GM19238 (cell line): ENCODE data around the gene NOL12.
"Not testable (repeated sequence)": the region's sequence is repeated elsewhere in the genome, so short reads cannot be mapped to it uniquely, and the experiment has no call there.

Experiments
- DNase-seq: peaks from one replicate; pipeline ENCODE4 v3.0.0; 2011; ENCODE audit warnings: low spot score; ENCODE audit not compliant: insufficient read length

The NOL12 gene

DNA sequence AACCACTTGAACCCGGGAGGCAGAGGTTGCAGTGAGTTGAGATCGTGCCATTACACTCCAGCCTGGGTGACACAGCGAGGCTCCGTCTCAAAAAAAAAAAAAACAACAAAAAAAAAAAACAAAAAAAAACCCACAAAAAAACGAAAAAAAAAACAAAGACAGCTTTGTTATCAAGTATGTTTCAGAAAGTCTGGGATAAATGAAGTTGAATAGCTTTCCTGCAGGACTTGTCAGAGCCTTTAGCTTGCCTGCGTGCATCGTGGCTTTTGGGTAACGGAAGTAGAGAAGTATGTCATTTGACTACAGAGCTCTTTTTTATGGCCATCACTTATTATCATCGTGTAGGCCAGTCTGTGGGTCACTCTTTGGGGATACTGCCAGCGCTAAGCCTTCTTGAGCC is 25.3 kb downstream of the NOL12 start:
- DNase-seq: no peak

DNA sequence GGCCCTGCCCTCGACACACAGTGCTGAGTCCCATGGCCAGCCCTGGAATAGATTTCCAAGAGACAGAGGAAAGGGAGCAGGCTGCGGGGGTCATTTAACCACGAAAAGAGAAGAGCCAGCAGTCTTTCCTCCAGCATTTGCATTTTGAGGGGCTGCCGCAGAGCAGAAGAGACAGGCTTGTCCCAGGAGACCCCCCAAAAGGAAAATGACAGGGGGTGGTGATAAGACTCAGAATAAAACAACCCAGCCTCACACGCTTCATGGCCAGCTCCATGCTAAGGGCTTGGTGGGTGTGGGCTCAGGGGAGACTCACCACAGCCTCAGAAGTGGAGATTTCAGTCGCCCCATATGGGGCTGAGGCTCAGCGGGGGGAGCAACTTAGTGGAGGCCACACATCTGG is 27.6 kb downstream of the NOL12 start:
- no peak for DNase-seq

DNA sequence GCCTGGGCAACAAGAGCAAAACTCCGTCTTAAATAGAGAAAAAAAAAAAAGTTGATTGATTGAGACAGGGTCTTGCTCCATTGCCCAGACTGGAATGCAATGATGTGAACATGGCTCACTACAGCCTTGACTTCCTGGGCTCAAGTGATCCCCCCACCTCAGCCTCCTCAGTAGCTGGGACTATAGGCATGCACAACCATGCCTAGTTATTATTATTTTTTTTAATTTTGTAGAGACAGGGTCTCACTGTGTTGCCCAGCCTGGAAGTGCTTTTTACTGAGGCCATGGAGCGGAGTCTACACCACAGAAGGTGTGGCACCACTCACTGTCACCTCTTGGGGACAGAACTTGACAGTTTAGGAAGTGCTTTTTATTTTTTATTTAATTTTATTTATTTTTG is 28.5 kb downstream of the NOL12 start:
- DNase-seq: no peak

DNA sequence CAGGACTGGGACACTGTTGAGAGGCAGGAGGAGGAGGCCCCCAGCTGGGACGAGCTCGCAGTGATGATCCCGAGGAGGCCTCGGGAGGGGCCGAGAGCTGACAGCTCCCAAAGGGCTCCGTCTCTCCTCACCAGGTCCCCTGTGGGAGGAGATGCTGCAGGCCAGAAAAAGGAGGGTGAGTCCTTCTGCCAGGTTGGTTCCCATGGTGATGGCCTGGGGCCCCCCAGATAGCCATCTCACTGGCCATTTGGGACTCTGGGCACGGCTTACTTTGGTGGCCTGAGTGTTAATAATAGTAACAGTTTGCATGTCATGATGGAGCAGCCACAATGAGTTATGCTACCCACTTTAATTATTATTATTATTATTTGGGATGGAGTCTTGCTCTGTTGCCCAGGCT is 29.6 kb downstream of the NOL12 start:
- DNase-seq: no peak

DNA sequence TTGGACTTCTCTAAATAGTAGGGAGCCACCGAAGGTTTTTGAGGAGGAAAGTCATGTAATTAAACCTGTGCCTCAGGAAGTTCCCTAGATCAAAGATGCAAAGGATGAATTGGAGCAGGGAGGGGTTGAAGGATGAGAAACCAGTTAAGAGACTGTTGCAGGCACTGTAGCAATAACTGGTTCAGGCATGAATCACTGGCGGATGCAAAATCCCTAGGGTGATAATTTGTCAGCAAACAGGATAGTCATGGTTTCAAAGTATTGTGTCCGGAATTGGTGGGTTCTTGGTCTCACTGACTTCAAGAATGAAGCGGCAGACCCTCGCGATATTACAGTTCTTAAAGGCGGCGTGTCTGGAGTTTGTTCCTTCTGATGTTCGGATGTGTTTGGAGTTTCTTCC is 30.6 kb downstream of the NOL12 start:
- no peak for DNase-seq

DNA sequence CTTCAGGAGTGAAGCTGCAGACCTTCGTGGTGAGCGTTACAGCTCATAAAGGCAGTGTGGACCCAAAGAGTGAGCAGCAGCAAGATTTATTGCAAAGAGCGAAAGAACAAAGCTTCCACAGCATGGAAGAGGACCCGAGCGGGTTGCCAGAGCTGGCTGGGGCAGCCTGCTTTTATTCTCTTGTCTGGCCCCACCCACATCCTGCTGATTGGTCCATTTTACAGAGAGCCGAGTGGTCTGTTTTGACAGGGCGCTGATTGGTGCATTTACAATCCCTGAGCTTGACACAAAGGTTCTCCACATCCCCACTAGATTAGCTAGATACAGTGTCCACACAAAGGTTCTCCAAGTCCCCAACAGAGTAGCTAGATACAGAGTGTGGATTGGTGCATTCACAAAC is 31.1 kb downstream of the NOL12 start:
- DNase-seq: not testable (repeated sequence)

DNA sequence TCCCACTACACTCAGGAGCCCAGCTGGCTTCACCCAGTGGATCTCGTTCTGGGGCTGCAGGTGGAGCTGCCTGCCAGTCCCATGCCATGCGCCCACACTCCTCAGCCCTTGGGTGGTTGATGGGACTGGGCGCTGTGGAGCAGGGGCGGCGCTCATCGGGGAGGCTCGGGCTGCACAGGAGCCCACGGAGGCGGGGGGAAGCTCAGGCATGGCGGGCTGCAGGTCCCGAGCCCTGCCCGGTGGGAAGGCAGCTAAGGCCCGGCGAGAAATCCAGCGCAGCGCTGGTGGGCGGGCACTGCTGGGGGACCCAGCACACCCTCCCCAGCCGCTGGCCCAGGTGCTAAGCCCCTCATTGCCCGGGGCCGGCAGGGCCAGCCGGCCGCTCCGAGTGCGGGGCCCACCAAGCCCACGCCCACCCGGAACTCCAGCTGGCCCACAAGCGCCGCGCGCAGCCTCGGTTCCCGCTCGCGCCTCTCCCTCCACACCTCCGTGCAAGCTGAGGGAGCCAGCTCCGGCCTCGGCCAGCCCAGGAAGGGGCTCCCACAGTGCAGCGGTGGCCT is 31.7 kb downstream of the NOL12 start:
- not testable (repeated sequence) for DNase-seq

DNA sequence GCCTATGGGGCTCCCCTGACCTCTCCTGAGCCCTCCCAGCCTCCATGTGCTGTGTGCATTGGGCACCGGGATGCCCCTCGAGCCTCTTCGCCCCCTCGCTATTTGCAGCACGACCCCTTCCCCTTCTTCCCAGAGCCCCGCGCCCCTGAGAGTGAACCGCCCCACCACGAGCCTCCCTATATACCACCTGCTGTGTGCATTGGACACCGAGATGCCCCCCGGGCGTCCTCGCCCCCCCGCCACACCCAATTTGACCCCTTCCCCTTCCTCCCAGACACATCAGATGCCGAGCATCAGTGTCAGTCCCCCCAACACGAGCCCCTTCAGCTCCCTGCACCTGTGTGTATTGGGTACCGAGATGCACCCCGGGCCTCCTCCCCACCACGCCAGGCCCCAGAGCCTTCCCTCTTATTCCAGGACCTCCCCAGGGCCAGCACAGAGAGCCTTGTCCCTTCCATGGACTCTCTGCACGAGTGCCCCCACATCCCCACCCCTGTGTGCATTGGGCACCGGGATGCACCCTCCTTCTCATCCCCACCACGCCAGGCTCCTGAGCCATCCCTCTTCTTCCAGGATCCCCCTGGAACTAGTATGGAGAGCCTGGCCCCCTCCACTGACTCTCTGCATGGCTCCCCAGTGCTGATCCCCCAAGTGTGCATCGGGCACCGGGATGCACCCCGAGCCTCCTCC is 39.6 kb downstream of the NOL12 start:
- DNase-seq: no peak

DNA sequence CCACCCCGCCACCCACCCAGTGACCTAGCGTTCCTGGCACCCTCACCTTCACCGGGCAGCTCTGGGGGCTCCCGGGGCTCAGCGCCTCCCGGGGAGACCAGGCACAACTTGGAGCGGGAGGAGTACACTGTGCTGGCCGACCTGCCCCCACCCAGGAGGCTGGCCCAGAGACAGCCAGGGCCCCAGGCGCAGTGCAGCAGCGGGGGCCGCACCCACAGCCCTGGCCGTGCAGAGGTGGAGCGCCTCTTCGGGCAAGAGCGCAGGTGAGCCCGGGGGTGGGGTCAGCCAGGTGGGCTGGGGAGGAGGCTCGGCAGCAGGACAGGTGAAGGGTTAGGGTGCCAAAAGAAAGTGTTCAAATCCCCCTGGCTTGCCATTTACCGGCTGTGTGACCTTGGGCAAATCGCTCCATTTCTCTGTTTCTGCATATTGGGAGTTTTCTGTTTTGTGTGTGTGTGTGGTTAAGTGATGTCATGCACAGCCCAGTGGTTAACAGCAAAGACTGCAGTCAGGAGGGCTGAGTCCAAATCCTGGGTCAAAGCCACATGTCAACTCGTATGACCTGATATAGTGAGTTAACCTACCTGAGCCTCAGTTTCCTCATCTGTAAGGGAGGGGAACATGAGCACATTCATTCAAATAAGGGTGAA is 40.2 kb downstream of the NOL12 start:
- no peak for DNase-seq

DNA sequence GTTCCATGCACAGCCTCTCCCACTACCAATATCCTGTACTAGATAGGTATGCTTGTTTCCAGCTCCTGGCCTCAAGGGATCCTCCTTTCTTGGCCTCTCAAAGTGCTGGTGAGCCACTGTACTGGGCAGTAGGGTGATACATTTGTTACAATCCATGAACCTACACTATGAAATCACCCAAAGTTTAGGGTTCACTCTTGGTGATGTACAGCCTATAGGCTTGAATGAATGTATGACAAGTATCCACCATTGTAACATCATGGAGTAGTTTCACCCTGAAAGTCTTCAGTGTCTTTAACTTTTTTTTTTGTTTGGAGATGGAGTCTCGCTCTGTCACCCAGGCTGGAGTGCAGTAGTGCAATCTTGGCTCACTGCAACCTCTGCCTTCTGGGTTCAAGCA is 42.5 kb downstream of the NOL12 start:
- DNase-seq: no peak

DNA sequence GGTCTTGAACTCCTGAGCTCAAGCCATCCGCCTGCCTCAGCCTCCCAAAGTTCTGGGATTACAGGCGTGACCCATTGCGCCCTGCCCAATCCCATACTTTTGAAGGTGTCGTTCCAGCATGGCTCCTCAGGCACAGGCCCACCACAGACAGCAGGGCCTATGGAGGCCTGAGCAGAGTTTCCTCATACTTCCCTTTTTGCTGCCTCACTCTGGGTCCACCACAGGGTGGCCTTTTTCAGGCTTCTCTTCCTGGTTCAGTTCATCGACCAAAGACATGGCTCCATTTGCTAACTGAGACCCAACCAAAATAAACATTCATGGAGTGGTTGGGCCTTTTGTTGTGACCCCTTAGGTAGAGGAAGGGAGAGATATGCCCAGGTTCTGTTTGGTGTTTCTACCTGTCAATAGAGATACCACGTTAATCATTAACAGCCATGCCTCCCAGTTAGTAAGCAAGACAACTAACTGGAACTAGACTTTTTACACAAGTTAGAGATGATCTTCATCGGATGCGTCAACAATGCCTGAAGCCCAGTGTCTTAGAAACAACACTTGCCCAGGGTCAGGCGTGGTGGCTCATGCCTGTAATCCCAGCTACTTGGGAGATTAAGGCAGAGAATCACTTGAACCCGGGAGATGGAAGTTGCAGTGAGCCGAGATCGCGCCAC is 45.8 kb downstream of the NOL12 start:
- DNase-seq: peak; percentile 53

DNA sequence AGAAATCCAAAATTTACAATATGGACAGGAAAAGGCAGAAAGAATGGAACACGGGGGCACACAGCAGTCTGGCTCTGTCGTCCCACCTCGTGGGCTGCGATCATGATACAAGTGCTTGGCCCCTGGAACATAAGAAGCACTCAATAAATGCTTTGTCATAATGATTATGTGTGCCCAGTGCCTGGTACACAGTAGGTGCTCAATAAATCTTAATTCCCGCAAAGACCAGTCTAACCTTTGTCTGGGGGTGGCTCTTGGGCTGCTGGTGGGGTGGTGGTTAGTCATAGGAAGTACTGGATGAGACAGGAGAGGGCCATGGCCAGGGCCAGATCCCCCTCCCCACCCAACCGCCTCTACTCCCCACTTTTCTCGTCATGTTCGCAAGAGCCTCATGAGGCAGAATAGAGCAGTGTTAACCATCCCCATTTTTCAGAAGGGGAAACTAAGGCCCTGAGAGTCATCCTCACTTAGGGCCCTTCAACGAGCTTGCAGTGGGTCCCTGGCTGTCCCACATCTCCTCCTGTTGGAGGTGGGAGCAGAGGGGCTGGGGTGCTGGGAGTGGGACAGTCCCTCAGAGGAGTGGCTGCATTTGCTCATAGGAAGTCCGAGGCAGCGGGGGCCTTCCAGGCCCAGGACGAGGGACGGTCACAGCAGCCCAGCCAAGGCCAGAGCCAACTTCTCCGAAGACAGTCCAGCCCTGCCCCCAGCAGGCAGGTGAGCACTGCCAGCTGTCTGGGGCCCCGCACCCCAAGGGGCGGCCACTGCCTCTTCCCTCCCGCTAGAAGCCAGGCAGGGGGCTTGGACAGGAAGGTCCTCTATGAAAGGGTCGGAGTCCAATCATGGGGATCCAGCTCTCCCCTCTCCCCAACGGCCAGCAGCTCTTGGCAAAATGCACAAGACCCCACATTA is 46.8 kb downstream of the NOL12 start:
- no peak for DNase-seq

DNA sequence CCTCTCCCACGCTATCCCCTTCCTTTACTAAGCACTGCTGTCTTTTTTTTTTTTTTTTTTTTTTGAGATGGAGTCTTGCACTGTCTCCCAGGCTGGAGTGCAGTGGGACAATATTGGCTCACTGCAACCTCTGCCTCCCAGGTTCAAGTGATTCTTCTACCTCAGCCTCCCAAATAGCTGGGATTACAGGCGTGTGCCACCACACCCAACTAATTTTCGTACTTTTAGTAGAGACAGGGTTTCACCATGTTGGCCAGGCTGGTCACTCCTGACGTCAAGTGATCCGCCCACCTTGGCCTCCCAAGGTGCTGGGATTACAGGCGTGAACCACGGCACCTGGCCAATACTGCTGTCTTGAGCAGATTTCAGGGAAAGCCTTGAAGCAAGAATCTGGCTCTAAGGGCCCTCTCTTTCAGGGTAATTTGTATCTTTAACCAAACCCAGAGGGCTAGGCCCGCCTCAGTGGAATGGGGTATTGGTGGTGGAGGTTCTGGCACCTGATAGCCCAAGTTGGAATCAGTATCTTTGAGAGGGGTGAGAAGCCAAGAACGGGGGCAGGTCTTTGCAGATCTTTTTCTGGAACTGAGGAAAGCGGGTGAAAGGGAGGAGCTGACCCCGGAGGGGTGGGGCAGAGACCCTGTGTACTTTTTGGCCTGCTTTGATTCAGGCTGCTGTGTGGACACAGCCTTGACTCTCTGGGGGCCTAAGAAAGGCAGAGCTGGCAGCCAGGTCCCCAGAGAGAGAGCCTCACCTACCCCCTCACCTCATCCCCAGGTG is 47.7 kb downstream of the NOL12 start:
- DNase-seq: no peak

DNA sequence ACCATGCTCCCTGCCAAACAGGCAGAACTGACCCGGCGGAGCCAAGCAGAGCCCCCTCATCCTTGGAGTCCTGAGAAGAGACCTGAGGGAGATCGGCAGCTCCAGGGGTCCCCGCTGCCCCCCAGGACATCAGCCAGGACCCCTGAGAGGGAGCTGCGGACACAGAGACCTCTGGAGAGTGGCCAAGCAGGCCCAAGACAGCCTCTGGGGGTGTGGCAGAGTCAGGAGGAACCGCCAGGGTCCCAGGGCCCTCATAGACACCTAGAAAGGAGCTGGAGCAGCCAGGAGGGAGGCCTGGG is 48.2 kb downstream of the NOL12 start:
- DNase-seq: no peak

DNA sequence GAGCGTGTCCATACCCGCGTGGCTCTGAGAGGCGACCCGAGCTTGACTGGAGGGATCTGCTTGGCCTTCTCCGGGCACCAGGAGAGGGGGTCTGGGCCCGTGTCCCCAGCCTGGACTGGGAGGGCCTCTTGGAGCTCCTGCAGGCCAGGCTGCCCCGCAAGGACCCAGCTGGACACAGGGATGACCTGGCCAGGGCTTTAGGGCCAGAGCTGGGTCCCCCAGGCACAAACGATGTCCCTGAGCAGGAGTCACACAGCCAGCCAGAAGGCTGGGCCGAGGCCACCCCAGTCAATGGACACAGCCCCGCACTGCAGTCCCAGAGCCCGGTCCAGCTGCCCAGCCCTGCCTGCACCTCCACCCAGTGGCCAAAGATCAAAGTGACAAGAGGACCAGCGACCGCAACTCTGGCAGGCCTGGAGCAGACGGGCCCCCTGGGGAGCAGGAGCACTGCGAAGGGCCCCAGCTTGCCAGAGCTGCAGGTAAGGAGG is 48.9 kb downstream of the NOL12 start:
- no peak for DNase-seq

DNA sequence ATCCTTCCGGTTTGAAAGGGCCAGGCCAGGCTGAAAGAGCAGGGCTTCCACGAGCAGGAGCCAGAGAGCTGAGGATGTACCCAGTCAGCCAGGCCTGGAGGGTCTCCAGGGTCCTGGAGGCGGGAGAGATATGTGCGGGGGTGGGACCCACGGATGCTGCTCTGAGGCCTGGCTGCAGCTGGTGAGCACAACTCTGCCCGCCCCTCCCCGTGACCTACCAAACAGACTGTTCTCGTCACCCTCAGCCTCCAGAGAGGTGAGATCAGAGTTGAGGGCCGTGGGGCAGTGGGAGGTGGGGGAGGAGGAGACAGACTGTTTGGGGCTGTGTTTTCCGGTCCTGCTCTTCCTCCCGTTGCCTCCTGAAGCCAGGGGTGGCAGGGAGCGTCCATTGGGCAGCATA is 52.9 kb downstream of the NOL12 start:
- DNase-seq: no peak

DNA sequence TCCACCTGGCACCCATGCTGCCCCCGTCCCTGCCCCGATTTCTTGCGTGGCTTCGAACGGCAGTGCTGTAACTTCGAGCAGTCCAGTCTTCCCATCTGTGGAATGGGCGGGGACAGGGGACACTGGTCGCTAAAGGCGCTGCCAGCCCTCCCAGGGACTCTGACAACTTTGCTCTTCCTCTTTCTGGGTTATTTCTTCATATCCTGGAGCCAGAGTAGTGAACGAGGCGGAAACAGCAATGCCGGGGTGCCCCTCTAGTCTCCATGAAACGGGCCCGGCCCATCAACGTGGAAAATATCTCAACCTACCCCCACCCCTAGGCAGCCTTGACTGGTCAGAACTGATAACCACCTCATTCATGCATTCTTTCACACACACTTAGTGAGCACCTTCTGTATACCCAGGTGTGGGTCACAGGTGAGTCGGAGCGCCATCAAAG is 53.5 kb downstream of the NOL12 start:
- DNase-seq: no peak

DNA sequence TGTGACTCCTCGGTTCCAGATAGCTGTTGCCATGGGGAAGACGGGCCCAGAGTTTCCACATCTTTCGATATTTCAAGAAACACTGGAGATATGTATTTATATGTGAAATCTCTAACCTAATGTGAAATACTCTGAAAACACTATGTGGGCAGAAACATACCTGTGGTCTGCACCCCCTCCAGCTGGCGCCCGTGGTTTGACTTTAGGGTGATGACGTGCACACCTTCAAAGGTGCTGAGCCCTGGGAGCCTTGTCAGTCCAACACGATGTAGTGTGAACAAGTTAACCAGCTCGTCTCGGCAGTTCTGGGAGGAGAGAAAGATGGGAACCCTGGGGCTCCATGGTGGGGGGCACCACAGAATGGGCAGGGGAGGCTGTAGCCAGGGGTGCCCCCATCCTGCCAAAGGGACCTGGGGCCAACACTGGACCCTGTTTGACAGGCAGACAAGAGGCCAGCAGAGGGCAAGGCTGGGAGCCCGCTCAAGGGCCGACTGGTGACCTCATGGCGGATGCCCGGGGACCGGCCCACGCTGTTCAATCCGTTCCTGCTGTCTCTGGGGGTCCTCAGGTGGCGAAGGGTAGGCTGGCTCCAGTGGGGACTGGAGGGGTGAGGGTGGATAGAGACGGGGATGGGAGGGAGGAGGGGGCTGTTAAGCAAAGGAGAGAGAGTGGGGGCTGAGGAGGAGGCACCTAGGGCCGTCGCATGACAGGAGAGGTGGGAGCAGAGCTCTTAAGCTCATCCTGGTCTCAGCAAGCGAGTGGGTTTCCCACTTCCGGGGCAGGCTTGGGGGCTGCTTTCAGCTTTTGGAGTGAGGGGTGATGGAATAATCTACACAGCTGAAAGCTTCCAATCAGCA is 54.5 kb downstream of the NOL12 start:
- no peak for DNase-seq

DNA sequence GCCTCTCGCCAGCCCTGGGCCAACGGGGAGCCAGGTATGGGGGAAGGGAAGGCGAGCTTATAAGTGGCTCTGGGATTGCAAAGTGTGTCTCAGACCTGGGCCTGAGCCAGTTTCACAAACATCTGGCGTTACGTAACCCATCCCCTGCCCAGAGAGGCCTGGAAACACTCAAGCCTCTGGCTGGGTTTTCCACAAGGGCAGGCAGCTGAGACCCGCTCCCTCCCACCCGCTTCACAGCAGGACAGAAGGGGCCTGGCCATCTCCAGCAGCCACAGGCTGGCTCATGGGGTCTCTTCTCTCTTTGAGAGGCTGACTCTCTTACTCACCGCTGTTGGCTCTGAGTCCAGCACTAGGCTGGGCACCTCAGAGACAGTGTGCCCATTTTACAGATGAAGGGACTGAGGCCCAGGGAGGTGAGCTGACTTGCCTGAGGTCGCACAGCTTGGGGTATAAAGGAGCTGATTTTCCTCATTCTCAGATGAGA is 55.2 kb downstream of the NOL12 start:
- no peak for DNase-seq
